Kidney (tissue), 14 donors: ENCODE data around the gene MLLT1. TPM values are rescaled to one million over a fixed set of nuclear protein-coding genes. Genes with fewer than 3 reads are reported as not detected.

Experiments used
- DNase-seq, 5 donors: peaks; one replicate each; pipeline ENCODE4 v3.0.0-alpha.2; 2013 to 2020
- FAIRE-seq: peaks from 2 replicates; lab custom pipeline; 2012; peaks lifted over from hg19 to GRCh38; lab: Jason Lieb, UNC
- H3K27ac ChIP-seq, 2 donors: one replicate each; pipeline ENCODE4 v1.7.0; 2013; ENCODE audit warnings: low read depth in 2 of 2, low read length in 2 of 2, inconsistent platforms in 1 of 2
- H3K27me3 ChIP-seq: one replicate; pipeline ENCODE4 v1.7.1; 2013; ENCODE audit warnings: low read length, inconsistent platforms; ENCODE audit not compliant: control insufficient read depth, insufficient read depth
- H3K36me3 ChIP-seq, 3 donors: one replicate each; pipeline versions ENCODE4 v1.7.0 to v1.7.1; 2013; ENCODE audit warnings: low read length in 3 of 3, control low read depth in 1 of 3, inconsistent platforms in 1 of 3; ENCODE audit not compliant: insufficient read depth in 3 of 3, control insufficient read depth in 2 of 3
- H3K4me1 ChIP-seq, 3 donors: one replicate each; pipeline versions ENCODE4 v1.7.0 to v1.7.1; 2013; ENCODE audit warnings: low read length in 3 of 3, inconsistent platforms in 1 of 3, low read depth in 1 of 3; ENCODE audit not compliant: control insufficient read depth in 2 of 3, insufficient read depth in 2 of 3
- H3K4me3 ChIP-seq, 3 donors: one replicate each; pipeline versions ENCODE4 v1.7.0 to v1.8.1; 2013; ENCODE audit warnings: low read length in 3 of 3, control low read depth in 1 of 3, inconsistent platforms in 1 of 3
- H3K9ac ChIP-seq, 3 donors: one replicate each; pipeline versions ENCODE4 v1.7.0 to v1.7.1; 2013; ENCODE audit warnings: low read length in 3 of 3, control low read depth in 1 of 3, inconsistent platforms in 1 of 3
- H3K9me3 ChIP-seq, 3 donors: one replicate each; pipeline versions ENCODE4 v1.7.0 to v1.7.1; 2013; ENCODE audit warnings: low read length in 3 of 3, control low read depth in 1 of 3, inconsistent platforms in 1 of 3; ENCODE audit not compliant: control insufficient read depth in 2 of 3, insufficient read depth in 1 of 3
- CTCF ChIP-seq: IDR thresholded peaks from 3 replicates; pipeline ENCODE4 v1.5.1; 2012; ENCODE audit warnings: mild to moderate bottlenecking, moderate library complexity, borderline replicate concordance; ENCODE audit not compliant: insufficient read depth; ENCODE audit errors: extremely low read depth
- intact Hi-C: fragments of 100-400 bp; cut with DNase I; formaldehyde crosslinking; loops from one replicate; pipeline ENCODE4 v1.11.1; 2022
- polyA plus RNA-seq: library from polyadenylated mRNA; stranded (reverse); fragments of 350-450 nt; fragmentation: Illumina TruSeq; extraction: RNeasy Lipid Tissue Mini Kit (QIAGEN cat#74804); gene quantifications from one replicate; pipeline ENCODE4 v1.2.3, GENCODE V29; 2014; ENCODE audit warnings: low read depth, low replicate concordance; ENCODE audit not compliant: insufficient read depth
- total RNA-seq: library from RNA; stranded (reverse); fragmentation: NEBNext Ultra II Directional; extraction: Animal tissue kit (Norgen Biotek cat#: 25700); gene quantifications from one replicate; pipeline ENCODE4 v1.2.1, GENCODE V29; 2021
- donor health status: control.
- donor health status: control.
- donor health status: control.
- donor health status: control.
- donor health status: control.
- donor health status: DM: yes; HTN: yes; CAD: no.
- donor health status: Normal renal cell carcinoma (clear cell type).

Gene MLLT1
- total and polyA plus RNA-seq, 2 donors from 2014 or later = 32.0 to 53.2 TPM

DNA sequence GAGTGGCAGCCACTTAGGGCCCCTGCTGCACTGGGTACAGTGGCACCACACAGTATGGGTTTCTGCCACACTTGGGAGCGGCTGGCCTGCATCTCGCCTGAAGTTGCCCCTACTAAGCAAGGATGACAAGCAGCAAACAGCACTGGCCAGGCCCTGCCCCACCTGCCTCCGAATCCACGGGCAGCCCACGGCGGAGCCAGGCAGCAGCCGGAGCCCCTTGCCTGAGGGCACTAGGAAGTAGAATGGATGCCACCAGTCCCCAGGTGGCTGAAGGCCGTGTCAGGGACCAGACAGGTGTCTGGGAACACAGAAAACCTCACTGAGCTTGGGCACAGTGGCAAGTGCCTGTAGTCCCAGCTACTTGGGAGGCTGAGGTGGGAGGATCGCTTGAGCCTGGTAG, 19.4 kb downstream of the MLLT1 start:
- Histone ChIP-seq H3K4me3 (no peak overlapping the region), H3K36me3 (peaks cover 0 to 18% (median 12%) of the 10 kb centered on the region in 3 donors), H3K4me1 (no peaks in the 10 kb centered on the region), H3K27ac (no peak overlapping the region), H3K9me3 (no peaks in the 10 kb centered on the region), H3K9ac (no peak overlapping the region), H3K27me3 (no peaks in the 10 kb centered on the region)
- TF ChIP-seq CTCF = no peak
- FAIRE-seq (no peak), DNase-seq (no peak)
- intact Hi-C loops = no loop called here

DNA sequence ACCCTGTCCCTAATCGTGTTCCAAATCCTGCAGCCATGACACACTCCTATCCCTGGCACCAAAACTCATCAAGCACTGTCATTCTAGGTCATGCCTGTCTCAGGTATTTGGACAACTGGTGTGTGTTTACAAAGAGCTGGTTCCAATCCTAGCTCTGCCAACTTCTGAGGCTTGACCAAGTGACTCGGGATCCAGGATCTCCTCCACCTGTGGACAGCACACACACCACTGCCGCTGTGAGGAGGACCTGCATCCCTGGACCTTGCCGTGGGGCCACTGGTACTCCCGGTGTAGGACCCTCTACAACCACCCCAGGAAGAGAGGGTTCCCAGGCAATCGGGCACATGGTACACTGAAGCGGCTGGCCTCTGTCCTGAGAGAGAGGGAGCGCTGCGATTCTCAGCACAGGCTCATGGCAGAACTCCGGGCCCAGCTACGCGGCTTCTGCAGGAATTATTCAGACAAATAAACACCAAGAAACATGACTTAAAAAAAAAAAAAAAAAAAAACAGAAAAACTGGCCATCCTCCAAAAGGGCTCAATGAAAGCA, 20.4 kb downstream of the MLLT1 start:
- FAIRE-seq (no peak), DNase-seq (no peak)
- Histone ChIP-seq H3K9me3 (no peaks in the 10 kb centered on the region), H3K27me3 (no peaks in the 10 kb centered on the region), H3K27ac (no peak overlapping the region), H3K4me3 (no peak overlapping the region), H3K4me1 (no peaks in the 10 kb centered on the region), H3K36me3 (peaks cover 0 to 18% (median 12%) of the 10 kb centered on the region in 3 donors), H3K9ac (no peak overlapping the region)
- intact Hi-C loops = no loop called here
- TF ChIP-seq CTCF = no peak

DNA sequence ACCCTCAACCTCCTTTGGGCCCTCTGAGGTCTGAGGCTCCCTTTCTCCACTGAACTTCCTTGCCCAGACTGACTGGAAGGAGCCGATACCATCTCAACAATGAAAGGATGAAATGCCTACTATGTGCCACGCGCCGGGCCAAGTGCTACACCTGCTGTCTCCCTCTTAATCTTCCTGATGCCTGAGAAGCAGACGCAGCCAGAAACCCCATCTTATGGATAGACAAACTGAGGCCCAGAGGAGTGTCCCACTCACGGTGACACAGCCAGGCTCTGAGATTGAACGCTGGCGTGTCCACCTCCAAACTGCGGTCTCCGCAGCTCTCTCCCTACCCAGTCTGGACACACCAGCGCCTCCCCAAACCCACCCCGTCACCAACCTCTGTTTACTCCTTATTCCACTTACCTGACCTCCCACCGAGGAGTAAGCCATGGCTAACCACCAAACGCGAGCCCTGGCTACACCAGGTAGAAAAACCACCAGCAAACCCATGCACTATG, 20.9 kb downstream of the MLLT1 start:
- FAIRE-seq (no peak), DNase-seq (no peak)
- H3K4me1 ChIP-seq = peaks cover 0 to 2% (median 0%) of the 10 kb centered on the region in 3 donors
- no peak for TF ChIP-seq CTCF
- peaks cover 0 to 18% (median 12%) of the 10 kb centered on the region in 3 donors for H3K36me3 ChIP-seq
- H3K9ac ChIP-seq = no peak overlapping the region
- no peaks in the 10 kb centered on the region for H3K9me3 ChIP-seq
- intact Hi-C loops = no loop called here
- H3K27ac ChIP-seq = no peak overlapping the region
- no peaks in the 10 kb centered on the region for H3K27me3 ChIP-seq
- no peak overlapping the region for H3K4me3 ChIP-seq
